ENCODE results near the gene MLC1. TPM values are rescaled to one million over a fixed set of nuclear protein-coding genes. Genes with fewer than 3 reads are reported as not detected.

MLC1 gene
- total RNA-seq, 1 experiment from 2014 or later = not detected

DNA sequence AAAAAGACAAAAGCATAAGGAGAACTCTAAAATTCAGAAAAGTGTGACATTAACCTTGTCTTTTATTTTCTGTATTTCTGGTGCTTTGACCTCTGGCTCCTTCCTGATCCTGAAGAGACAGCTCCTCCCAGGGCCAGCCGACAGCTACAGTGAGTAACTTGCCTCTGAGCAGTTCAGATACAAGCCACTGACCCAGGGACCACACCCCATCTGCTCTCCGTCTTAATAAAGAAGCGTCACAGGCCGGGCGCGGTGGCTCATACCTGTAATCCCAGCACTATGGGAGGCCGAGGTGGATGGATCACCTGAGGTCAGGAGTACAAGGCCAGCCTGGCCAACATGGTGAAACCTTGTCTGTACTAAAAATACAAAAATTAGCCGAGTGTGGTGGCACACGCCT lies 6.5 kb downstream of the MLC1 start:
- no peak for DNase-seq (ENCODE audit: extremely low read depth, low read depth)

DNA sequence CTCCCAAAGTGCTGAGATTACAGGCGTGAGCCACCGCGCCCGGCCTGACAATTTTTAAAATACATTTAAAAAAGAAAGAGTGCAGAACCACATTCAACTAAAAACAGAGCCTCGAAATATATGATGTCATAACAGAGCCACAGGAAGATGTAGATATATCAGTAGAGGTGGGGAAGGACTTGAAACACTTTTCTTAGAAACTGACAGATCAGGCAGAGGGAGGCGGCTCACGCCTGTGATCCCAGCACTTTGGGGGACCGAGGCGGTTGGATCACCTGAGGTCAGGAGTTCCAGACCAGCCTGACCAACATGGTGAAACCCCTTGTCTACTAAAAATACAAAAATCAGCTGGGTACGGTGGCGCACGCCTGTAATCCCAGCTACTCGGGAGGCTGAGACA lies 7.0 kb downstream of the MLC1 start:
- DNase-seq (ENCODE audit: extremely low read depth, low read depth) = no peak

DNA sequence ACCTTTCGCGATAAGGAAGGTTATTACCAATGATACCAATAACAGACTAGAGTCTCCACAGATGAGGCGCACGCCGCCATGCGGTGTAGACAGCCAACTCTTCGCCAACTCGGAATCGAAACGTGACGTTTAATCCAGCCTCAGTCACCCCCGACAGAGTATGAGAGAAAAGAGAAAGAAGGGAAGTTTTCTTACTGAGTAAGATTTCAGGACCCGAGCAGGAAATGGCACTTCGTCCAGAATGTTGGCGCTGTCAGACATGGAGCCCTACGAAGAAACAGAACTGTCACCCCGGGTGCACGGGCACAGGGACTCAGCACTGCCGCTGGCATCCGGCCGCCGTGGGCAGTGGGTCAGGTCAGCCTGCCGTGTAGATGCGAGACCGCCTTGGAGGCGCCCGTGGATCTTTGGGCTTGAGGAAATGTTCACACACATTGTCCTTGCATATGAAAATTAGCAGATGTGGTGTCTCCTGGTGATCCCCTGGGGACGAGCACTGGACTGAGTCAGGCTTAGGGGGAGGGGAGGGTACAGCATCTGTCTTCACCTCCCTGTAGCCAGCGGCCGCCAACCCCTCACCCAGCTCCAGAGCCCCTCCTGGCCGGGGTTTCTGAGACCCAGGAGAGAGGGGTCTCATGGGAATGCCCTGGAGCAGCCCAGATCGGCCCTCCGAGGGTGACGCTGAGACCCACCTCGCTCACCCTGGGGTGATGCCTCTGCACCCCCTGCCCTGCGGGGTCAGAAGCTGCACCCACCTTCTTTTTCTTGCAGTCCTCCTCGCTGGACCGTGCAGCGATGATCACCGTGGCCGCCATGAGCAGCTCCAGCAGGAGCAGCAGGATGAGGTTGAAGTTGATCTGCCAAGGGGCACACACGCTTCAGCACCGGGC lies 8.3 kb downstream of the MLC1 start:
- DNase-seq (ENCODE audit: extremely low read depth, low read depth) = no peak

DNA sequence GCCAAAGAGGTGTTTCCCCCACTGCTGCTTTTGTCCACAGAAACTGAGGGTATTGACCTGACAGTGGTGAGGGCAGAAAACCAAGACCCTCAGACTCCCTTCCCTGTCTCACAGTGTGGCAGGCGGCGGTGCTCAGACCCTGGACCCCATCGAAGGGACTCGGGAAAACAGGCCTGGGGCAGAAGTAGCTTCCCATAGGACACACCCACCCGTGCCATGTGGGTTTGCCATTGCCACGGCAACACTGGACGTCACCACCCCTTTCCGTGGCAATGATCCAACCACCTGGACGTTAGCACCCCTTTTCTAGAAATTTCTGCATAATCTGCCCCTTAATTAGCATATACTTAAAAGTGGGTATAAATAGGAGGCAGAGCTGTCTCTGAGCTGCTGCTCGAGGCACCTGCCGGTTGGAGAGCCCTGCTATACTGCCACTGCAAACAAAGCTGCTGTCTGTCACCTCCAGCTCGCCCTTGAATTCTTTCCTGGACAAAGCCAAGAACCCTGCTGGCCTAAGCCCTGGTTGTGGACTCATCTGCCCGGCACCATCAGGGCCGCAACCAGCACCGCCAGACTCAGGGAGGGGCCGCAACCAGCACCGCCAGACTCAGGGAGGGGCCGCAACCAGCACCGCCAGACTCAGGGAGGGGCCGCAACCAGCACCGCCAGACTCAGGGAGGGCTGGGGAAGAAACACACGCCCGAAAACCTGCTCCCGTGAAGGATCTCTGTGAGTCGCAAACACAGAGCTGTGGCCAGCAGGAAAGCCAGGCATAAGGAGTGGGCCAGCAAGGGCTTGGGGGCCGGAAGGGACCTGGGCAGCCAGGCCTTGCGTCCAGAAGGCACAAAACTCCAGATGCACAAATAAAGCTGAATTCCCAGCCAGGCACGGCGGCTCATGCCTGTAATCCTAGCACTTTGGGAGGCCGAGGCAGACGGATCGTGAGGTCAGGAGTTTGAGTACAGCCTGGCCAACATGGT lies 10.4 kb downstream of the MLC1 start:
- no peak for DNase-seq (ENCODE audit: extremely low read depth, low read depth)

DNA sequence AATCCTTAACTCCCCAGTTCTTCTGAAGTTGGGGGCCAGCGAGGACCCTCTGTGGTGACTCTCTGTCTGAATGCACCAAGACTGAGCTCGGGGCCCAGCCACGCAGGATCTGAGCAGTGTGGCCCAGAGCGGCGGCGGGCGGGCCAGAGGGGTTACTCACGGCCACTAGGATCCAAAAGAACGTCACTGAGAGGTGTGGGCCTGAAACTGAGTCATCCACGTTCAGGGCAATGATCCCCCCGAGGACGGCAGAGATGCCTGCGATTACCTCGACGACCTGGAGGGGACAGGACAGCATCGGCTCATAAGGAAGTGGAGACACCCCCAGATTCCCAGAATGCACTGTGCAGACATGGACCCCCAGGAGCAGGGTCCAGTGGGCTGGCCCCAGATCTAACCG lies 11.2 kb downstream of the MLC1 start:
- DNase-seq (ENCODE audit: extremely low read depth, low read depth) = no peak

DNA sequence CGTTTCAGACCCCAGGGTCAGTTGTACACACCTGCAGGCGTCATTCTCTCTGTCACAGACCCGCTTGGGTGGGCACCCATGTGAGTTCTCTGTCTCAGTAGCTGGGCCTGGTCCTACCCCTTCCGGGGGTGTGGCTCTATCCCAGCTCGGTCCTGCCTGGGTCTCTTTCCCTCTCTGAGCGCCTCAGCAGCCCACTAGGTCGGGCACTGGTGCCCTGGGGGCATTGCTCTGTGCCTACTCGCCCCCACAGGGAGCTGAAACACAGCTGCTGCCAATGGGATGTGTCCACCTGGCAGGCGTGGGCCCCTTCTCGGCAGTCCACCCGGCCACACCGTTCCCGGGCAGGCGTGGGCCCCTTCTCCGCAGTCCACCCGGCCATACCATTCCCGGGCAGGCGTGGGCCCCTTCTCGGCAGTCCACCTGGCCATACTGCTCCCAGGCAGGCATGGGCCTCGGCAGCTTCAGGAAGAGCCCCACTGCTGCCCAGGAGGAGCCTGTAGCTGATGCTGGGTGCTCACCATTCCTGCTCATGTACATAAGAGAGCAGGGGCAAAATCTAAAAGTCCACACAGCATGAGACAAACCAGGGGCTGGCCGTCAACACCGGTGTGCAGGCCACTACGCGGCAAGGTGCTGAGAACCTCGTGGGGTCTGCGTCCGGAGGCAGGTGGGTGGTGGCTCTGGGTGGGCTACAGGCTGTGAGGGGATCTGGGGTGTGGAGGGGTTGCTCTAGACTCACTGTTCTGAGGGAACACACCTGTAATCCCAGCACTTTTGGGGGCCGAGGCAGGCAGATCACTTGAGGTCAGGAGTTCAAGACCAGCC lies 12.3 kb downstream of the MLC1 start:
- no peak for DNase-seq (ENCODE audit: extremely low read depth, low read depth)

DNA sequence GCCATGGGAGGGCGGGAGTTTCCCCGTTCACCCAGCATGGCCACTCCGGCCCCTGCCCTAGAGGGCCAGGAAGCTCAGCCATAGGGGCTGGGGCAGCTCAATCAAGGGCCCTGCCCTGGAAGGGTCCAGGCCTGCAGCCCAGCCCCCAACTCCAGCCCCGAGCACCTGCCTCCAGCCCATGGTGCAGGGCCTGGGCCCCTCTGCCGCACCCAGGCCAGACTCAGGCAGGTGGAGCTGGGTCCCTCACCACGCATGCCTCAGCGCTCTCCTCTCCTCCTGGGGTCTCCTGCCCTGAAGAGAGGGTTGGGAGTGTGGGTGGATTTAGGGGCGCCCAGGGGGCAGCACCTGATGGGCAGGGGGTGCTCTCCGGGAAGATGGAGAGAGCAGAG lies 13.1 kb downstream of the MLC1 start:
- no peak for DNase-seq (ENCODE audit: extremely low read depth, low read depth)

DNA sequence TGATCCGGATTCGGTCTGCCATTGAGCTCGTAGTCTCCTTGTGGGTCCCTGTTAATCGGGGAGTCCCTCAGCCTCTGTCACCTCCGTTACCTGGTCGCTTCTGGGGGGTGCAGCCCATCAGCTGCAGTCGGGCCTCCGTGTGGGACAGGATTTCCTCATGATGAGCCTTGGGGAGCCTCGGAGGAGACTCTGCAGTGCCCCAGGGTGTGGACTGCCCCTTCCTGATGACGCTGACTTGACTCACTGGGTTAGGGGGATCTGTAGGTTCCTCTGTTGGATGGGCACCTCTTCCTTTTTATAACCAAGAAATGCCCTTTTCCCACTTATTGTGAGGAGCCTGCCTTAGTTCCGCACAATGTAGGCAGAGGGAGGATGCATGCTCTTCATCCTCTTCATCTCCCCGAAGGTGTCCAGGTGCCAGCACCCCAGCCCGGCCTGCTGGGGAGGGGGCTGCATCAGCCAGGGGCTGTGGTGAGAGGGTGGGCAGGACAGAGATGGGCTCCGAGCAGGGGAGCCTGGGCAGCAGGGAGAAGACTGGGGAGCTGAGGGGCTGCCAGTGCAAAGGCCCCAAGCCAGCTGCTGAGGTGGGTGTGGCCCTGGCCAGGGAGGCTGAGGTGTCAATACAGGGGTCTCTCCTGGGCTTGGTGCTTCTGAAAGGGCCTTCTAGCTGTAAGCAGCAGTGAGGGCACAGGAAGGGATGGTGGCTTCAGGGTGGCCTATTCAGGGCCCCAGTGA lies 13.6 kb downstream of the MLC1 start:
- DNase-seq (ENCODE audit: extremely low read depth, low read depth) = no peak

DNA sequence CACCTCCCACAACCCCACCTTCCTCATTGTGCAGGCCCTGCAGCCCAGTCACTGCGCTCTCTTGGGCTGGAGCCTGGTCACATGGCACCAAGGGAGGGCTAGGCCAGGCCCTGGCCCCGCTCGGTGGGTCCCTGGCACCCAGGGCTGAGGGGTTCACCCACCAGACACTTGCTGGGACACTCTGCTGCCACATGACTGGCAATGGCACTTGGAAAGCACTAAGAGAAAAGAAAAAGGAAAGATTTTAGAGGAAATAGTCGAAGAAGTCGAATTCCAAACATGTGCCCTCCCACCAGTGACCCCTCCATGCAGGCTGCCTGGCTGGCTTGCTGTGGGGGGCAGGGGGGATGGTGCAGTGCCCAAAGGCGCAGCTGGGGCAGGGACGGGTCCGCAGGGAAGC lies 14.9 kb downstream of the MLC1 start:
- no peak for DNase-seq (ENCODE audit: extremely low read depth, low read depth)

DNA sequence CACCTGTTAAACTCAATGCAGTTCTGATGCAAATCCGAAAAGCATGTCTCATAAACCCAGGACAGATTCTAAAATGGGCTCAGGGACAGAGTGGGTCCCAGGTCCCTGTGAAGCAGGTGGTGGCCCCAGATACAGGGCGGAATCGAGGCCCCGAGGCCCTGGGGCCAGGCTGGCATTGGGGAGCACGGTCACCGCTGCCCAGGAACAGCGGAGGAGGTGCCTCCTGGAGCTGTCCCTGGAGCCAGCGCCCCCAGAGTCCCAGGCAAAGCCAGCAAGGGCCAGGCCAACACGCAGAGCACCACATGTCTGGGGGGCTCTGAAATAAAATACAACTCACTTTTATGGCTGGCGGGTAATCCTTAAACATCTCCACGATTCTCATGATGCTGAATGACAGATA lies 17.1 kb downstream of the MLC1 start:
- DNase-seq (ENCODE audit: extremely low read depth, low read depth) = no peak

DNA sequence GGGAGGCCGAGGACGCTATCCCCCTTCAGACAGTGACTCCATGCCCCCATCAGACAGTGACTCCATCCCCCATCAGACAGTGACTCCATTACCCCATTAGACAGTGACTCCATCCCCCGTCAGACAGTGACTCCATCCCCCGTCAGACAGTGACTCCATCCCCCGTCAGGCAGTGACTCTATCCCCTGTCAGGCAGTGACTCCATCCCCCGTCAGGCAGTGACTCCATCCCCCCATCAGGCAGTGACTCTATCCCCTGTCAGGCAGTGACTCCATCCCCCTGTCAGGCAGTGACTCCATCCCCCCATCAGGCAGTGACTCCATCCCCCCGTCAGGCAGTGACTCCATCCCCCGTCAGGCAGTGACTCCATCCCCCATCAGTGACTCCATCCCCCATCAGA lies 18.0 kb downstream of the MLC1 start:
- DNase-seq (ENCODE audit: extremely low read depth, low read depth) = no peak

DNA sequence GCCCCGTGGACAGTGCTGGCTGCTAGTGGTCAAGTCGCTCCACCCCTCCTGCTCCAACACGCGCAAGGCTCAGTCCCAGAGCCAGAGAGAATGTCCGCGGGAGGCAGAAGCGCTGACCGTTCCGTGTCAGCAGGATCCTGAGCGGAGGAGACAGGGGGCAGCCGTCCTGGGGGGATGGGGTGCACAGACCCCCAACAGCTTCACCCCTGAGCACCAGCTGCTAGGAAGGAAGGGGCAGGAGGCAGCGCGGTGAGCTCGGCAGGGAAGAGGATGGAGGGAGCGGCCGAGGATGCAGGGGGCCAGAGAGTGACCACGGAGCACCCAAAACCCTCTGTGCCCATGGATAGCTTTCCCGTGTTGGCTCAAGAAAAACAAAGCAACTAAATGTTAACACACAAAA lies 20.8 kb downstream of the MLC1 start:
- no peak for DNase-seq (ENCODE audit: extremely low read depth, low read depth)

DNA sequence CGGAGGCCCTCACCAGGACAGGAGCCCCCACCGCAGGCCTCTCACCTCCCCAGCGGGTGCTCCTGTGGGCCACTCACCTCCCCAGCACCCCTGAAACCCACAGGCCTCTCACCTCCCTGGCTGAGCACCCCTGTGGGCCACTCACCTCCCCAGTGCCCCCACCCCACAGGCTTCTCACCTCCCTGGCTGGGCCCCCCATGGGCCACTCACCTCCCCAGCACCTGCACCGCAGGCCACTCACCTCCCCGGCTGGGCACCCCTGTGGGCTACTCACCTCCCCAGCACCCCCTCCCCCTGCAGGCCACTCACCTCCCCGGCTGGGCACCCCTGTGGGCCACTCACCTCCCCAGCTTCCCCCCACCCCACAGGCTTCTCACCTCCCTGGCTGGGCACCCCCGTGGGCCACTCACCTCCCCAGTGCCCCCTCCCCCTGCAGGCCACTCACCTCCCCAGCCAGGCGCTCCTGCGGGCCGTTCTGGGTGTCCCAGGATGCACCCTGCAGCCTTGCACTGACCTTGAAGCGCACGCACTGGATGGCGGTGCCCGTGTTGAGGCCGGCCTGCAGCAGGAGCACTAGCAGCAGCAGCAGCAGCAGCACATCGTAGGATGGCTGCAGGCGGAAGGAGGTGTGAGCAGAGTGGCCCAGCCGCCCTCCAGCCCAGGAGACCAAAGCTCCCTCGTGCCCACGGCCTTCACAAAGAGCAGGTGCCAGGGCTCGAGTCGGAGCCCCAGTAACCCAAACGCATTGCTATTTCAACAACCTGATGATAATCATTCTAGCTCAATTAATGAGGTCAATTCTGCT lies 21.4 kb downstream of the MLC1 start:
- no peak for DNase-seq (ENCODE audit: extremely low read depth, low read depth)

DNA sequence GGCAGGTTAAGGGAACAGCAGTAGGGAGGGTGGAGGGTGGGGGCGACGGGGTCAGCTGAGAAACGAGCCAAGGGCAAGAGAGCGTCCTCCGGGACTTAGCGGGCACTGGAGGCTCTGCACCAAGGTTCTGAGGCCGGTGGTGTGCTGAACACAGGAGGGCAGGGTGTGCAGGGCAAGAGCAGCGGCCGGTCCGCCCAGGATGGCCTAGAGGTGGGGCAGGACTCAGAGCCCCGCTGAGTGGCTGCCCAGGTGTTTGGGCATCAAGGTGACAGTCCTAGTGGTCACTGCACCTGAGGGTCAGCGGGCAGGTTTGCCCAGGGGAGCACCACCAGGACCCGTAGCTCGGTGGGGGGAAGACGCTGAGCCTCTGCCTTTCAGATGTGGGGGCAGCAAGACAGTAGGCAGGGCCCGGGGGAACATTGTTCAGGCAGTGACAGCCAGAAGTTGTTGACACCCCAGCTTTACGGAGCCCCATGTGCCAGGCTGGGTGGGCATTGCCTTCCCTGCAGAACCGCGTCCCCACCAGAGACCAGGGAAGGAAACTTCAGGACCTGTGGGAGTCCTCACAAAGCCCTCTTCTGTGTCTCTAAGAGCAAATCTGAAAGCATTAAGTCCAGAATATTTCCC lies 22.6 kb downstream of the MLC1 start:
- DNase-seq (ENCODE audit: extremely low read depth, low read depth) = no peak

DNA sequence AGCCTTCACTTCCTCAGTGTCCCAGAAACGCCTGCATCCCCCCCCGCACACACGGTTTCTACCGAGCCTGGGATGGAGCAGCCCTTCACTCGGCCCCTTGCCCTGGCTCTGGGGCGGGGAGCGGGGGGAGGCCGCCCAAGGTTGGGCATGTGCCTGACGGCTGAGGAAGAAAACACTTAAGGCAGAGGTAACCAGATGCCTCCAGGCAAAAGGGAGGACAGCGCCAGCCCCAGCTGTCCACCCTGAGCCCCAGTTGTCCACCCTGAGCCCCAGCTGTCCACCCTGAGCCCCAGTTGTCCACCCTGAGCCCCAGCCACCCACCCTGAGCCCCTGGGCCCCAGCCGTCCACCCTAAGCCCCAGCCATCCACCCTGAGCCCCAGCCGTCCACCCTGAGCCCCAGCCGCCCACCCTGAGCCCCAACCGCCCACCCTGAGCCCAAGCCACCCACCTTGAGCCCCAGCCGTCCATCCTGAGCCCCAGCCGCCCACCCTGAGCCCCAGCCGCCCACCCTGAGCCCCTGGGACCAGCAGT lies 23.3 kb downstream of the MLC1 start:
- DNase-seq (ENCODE audit: extremely low read depth, low read depth) = no peak

DNA sequence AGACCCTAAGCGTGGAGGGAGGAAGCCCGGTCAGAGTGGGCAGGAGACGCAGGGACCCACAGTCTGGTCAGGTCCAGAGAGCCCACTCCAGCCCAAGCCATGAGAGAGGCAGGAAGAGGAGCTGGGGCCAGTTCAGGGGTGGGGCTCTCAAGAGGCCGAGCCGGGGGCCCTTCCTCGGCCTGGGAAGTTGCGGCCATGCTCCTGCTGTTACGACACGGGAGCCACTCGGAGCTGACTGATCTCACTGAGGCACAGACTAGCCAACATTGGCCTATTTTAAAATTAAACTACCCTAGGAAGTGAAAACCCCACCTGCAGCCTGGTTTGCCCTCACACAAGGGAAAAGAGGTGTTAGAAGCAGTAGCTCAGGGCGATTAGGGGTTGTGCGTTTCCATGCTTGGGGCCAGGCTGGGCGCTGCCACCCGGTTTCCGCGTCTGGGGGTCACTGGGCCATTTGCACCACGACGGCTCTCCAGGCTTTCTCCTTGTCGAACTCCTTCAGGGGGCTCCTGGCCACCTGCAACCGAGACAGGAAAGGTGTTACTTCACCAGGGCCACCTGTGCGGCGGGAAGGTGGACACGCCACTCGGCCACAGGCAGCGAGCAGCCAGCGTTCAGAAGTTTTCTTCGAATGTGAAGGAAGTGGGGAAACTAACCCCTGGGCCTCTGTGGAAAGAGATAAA lies 23.9 kb downstream of the MLC1 start:
- DNase-seq (ENCODE audit: extremely low read depth, low read depth) = no peak

DNA sequence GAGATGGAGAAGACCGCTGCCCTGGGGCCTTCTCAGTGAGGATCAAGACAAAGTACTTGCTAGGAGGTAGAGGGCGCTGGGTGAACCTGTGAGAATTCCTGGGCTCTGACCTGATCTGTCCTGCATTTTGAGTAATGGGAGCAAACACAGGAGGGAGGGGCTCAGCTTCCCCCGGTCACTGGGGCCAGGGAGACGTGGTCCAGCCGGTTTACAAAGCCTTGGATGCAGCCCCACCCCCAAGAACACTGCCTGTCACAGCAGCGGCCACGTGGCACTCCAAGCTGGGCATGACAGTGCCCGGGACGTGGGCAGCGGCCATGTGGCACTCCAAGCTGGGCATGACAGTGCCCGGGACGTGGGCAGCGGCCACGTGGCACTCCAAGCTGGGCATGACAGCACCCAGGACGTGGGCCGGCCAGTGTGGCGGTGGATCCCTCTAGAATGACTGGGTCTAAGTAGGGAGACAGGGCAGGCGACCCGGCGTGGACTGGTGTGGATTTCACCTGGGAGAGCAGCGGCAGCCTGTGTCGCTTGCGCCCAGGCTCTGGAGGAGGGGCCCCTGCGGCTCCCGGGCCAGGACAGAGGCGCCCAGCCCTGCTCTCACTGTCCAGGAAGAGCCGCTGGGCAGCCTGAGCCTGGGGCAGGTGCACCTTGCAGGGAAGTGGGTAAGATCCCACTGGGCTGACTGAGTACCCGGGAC lies 24.6 kb downstream of the MLC1 start:
- no peak for DNase-seq (ENCODE audit: extremely low read depth, low read depth)

Measured in NCI-H460 (cell line).